ENCODE results near the gene MALL.

DNA sequence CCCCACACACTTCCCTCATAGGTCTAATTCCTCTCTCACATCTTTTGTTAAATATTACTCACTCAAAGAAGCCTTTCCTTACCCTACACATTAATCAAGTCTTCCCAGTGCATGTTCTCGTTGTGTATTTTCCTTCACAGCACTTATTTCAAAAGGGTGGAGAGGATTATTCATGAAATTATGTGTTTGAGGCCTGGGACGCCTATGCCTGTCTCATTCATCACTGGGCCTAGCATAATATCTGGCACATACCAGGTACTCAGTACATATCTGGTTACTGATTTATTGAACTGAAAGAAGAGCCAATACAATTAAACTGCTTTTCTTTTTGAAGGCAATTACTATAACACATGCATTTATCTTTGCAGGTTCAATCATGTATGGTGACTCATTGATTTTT lies 15.1 kb upstream of the MALL start:
- TF ChIP-seq, protein P1, sequence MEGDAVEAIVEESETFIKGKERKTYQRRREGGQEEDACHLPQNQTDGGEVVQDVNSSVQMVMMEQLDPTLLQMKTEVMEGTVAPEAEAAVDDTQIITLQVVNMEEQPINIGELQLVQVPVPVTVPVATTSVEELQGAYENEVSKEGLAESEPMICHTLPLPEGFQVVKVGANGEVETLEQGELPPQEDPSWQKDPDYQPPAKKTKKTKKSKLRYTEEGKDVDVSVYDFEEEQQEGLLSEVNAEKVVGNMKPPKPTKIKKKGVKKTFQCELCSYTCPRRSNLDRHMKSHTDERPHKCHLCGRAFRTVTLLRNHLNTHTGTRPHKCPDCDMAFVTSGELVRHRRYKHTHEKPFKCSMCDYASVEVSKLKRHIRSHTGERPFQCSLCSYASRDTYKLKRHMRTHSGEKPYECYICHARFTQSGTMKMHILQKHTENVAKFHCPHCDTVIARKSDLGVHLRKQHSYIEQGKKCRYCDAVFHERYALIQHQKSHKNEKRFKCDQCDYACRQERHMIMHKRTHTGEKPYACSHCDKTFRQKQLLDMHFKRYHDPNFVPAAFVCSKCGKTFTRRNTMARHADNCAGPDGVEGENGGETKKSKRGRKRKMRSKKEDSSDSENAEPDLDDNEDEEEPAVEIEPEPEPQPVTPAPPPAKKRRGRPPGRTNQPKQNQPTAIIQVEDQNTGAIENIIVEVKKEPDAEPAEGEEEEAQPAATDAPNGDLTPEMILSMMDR (conservative IDR thresholded peaks at IDR 0.05) = no peak
- TF ChIP-seq EZH2 (IDR thresholded peaks at IDR 0.05; ENCODE audit: low read depth) = no peak

Measured in PC-9 (cell line).